ENCODE measurements around the gene CNTN3.

DNA sequence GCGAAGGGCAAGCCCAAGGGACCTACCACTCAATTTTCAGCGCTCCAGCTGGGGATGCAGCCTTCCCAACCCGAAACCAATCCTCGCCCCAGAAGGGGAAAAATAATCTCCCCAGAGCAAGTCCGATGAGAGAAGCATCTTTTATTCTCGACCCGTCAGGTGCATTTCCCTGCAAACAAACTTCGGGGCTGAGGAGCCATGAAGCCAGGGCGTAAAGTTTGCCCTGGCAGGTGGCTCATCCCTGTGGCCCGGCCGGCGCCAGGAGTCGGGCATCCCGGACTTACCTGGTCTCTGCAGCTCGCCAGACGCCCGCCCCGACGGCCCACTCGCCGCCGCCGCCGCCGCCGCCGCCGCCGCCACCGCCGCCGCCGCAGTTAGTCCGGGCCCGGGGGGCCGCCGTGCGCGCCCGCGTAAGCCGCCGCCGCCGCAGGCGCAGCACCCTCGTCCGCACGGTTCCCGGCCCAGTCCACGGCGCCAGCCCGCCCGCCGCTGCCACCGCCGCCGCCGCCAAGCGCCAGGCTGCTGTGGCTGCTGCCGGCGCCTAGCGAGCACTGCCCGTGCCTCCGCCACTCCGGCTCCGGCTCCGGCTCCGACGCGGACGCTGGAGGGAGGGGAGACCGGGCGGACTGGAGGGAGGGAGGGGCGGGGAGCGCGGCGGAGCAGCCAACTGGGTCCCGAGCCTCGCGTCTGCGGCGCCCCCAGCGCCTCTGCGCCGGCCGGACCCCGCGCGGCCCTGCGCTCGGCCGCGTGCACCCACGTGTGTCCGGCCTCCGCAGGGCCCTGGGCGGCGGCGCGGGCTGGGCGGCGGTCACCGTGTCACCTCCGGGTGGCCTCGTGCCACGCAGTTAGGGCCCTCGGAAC lies at the start of gene CNTN3:
- TF ChIP-seq, protein P1, sequence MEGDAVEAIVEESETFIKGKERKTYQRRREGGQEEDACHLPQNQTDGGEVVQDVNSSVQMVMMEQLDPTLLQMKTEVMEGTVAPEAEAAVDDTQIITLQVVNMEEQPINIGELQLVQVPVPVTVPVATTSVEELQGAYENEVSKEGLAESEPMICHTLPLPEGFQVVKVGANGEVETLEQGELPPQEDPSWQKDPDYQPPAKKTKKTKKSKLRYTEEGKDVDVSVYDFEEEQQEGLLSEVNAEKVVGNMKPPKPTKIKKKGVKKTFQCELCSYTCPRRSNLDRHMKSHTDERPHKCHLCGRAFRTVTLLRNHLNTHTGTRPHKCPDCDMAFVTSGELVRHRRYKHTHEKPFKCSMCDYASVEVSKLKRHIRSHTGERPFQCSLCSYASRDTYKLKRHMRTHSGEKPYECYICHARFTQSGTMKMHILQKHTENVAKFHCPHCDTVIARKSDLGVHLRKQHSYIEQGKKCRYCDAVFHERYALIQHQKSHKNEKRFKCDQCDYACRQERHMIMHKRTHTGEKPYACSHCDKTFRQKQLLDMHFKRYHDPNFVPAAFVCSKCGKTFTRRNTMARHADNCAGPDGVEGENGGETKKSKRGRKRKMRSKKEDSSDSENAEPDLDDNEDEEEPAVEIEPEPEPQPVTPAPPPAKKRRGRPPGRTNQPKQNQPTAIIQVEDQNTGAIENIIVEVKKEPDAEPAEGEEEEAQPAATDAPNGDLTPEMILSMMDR (IDR thresholded peaks at IDR 0.05 in 8 of 11, conservative IDR thresholded peaks at IDR 0.05 in 3 of 11) = no peak
- TF ChIP-seq POLR2A (IDR thresholded peaks at IDR 0.05) = no peak

Measured in spleen (tissue), 7 donors.